Astrocyte of the spinal cord (primary cell): ENCODE results near the gene FRMD1.

ENCODE experiments used
- DNase-seq: peaks from one replicate; pipeline ENCODE4 v3.0.0; 2011; ENCODE audit warnings: low read depth, low spot score
- H3K4me3 ChIP-seq: 2 replicates; pipeline ENCODE4 v1.5.1; 2011; ENCODE audit warnings: low read depth, mild to moderate bottlenecking, low read length, moderate library complexity
- CTCF ChIP-seq: IDR thresholded peaks from 2 replicates; pipeline ENCODE4 v1.5.1; 2012; ENCODE audit warnings: low read depth, mild to moderate bottlenecking, low read length, inconsistent platforms
- in situ Hi-C: cut with HindIII; loops from 2 replicates; pipeline ENCODE4 v1.10.0; 2017; ENCODE audit warnings: low sequenced_read_pairs

Gene FRMD1

GRCh38 chr6:168100803-168101589 is 22.0 kb upstream of the FRMD1 start:
- no peak for DNase-seq
- H3K4me3 ChIP-seq, result no peak overlapping the region
- in situ Hi-C loops, result no loop called here
- TF ChIP-seq CTCF, result no peak

- TF ChIP-seq CTCF, result no peak
- no peak overlapping the region for H3K4me3 ChIP-seq
- DNase-seq, result no peak
- in situ Hi-C loops, result no loop called here
These were observed 21.2 kb upstream of the FRMD1 start for GRCh38 chr6:168100011-168100802.

DNA sequence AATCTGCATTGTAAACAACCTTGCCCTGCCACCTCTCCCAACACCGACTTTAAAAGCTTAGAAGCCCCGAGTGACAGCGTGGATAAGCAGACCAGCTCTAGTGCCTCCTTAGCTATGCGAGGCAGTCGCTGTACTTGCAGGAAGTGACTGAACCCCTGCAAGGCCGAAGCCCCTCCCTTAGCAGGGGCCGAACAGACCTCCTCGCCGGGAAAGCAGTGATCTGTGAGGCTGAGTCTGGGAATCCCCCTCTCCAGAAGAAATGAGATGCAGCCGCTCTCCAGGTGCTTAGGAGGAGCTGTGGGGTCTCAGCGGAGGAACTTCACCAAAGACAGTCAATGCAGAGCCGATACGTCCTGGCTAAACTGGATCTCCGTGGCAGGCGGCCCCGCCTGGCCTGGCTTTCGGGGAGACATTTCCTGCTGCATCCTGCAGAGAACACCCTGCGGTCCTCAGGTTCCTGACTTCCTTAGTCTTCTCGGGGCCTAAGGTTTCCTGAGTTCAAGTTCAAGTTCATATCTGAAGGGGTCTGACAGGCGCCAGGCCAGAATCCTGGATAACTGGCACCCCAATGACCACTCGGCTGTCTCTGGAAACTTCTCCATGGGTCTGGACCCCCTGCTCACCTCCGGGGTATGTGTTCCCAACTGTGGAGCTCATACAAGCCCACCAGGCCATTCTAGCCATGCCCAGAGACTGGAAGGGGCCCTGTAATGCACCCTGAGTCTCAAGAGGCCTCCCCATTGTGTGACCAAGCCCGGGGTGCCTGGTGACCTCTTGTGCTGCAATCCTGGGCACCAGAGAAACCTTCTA is 20.4 kb upstream of the FRMD1 start:
- TF ChIP-seq CTCF, result no peak
- in situ Hi-C loops, result no loop called here
- H3K4me3 ChIP-seq, result no peak overlapping the region
- no peak for DNase-seq

DNA sequence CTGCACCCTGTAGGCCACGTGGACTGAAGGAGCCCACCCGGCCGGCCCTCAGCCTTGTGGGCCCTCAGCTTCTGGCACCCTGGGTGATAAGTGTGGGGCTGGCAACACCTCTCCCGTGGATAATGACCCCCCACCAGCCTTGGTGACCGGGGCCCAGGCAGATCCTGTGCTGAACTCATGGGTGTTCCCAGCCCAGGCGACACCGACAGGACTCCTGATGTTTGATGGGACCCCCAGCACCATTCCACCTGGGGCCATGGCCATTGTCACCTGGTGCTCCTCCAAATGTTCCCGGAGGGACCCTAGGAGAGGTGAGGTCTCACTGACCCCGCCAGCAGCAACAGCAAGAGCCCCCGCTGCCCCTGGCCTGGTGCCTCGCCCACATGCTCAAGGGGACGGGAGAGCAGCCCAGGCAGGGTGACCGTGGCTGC is 19.4 kb upstream of the FRMD1 start:
- TF ChIP-seq CTCF, result no peak
- DNase-seq, result no peak
- H3K4me3 ChIP-seq, result no peak overlapping the region
- in situ Hi-C loops, result no loop called here

DNA sequence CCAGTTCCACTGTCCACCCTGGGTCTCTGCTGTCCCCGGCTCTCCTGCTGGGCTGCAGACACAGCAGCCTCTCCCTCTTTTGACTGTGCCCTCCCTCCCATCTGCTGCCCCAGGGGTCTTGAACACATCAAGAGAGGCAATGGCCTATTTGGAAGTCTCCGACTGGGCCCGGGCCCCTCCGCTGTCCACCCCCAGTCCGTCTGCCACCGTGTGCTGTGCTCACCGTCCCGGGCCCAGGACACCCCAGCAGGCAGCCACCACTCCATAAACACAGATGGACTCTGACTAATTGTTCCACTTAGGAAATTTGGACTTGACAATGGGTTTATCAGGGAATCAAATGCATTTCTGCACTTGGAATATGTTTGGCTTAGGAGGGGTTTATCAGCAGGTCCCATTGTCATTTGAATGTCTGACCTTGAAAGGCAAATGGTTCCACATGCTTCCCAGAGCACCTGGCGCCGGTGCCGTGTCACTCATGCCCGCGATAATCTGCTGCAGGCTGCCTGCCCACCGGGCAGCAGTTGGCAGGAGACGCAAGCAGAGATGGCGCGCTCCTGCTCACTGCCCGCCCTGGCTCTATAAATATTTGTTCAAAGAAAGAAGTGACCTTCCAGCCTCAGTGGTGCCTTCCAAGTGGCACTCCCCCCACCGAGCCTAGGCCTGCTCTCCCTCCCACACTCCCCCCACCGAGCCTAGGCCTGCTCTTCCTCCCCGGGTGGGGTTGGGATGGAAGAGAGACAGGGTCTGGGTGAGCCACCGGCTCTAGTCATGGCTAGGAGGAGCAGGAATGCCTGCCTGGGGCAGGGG is 18.8 kb upstream of the FRMD1 start:
- no peak for DNase-seq
- in situ Hi-C loops, result no loop called here
- no peak overlapping the region for H3K4me3 ChIP-seq
- TF ChIP-seq CTCF, result no peak

GRCh38 chr6:168097221-168097620 is 18.2 kb upstream of the FRMD1 start:
- no peak for TF ChIP-seq CTCF
- in situ Hi-C loops, result no loop called here
- DNase-seq, result no peak
- no peak overlapping the region for H3K4me3 ChIP-seq
